ENCODE measurements around the gene NAALADL2.
A peak's percentile ranks its signal among the peaks of the same experiment; 100 is the strongest.

- TF ChIP-seq, protein P1, sequence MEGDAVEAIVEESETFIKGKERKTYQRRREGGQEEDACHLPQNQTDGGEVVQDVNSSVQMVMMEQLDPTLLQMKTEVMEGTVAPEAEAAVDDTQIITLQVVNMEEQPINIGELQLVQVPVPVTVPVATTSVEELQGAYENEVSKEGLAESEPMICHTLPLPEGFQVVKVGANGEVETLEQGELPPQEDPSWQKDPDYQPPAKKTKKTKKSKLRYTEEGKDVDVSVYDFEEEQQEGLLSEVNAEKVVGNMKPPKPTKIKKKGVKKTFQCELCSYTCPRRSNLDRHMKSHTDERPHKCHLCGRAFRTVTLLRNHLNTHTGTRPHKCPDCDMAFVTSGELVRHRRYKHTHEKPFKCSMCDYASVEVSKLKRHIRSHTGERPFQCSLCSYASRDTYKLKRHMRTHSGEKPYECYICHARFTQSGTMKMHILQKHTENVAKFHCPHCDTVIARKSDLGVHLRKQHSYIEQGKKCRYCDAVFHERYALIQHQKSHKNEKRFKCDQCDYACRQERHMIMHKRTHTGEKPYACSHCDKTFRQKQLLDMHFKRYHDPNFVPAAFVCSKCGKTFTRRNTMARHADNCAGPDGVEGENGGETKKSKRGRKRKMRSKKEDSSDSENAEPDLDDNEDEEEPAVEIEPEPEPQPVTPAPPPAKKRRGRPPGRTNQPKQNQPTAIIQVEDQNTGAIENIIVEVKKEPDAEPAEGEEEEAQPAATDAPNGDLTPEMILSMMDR (conservative IDR thresholded peaks at IDR 0.05; ENCODE audit: low read depth, low read length), result peak; percentile 58
- TF ChIP-seq POLR2A (IDR thresholded peaks at IDR 0.05; ENCODE audit: low read depth, low read length) (no peak), NFE2L2 (IDR thresholded peaks at IDR 0.05; ENCODE audit: low read depth, low read length) (no peak), RFX5 (IDR thresholded peaks at IDR 0.05; ENCODE audit: low read depth, low read length) (no peak), RAD21 (IDR thresholded peaks at IDR 0.05; ENCODE audit: low read length) (peak; percentile 69), CEBPB (IDR thresholded peaks at IDR 0.05; ENCODE audit: low read depth, low read length) (no peak), MAFK (IDR thresholded peaks at IDR 0.05; ENCODE audit: low read depth, low read length) (no peak), SMC3 (IDR thresholded peaks at IDR 0.05; ENCODE audit: low read depth, low read length) (peak; percentile 66)
These were observed 287.1 kb downstream of the NAALADL2 start for GRCh38 chr3:175146258-175146657.

Measured in IMR-90 (cell line).